ENCODE measurements around the gene MAST4. TPM values are rescaled to one million over a fixed set of nuclear protein-coding genes. Genes with fewer than 3 reads are reported as not detected.
"Not testable (repeated sequence)": the region's sequence is repeated elsewhere in the genome, so short reads cannot be mapped to it uniquely, and the experiment has no call there.

Gene MAST4
- total RNA-seq, 2 experiments from 2014 or later = 27.7 to 28.8 TPM

DNA sequence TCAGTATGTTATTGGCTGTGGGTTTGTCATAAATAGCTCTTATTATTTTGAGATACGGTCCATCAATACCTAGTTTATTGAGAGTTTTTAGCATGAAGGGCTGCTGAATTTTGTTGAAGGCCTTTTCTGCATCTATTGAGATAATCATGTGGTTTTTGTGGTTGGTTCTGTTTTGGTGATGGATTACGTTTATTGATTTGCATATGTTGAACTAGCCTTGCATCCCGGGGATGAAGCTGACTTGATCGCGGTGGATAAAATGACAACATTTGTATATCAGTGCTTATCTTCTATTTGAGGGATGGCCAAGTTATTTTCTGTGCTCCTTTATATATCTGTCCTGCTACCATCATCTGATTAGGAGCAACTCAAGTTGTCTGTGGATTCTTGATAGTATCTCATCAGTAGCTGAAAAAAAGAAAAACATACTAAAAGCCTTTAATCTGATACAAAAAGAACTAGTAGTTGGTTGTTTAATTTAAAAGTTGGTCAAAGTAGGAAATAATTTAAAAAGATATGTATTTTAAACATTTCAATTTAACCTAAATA lies 531.2 kb downstream of the MAST4 start:
- H3K27ac Mint-ChIP-seq; intact Hi-C loops (cut with micrococcal nuclease); H3K4me3 Mint-ChIP-seq; H3K9me3 Mint-ChIP-seq; DNase-seq; H3K4me1 Mint-ChIP-seq (ENCODE audit: low read depth); H3K27me3 Mint-ChIP-seq (ENCODE audit: low read depth): not testable (repeated sequence)
- peaks cover 32% of the 10 kb centered on the region for H3K36me3 Mint-ChIP-seq (ENCODE audit: low read depth)
- CTCF ChIA-PET = interaction anchor here (0.6 kb wide), 1 partner anchor 20 kb away, joined by 3 read pairs; no protein-coding TSS in a partner anchor

DNA sequence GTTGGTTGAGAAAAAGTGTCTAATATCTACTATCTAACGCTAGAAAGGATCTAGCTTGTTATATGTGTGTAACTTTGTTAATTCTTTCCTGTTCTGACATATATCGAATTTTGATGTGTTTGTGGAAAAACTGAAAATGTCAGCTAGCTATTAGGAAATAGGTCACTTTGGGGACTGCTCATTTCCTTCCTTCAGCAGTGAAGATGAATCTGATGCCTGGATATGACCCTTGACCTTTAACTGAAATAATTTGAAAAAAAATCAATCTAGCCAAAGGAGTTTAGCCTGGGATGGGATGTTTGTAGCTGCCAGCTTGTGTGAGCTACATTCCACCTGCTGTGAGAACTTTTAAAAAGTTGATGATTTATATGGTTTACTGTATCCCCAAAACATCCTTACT lies 533.6 kb downstream of the MAST4 start:
- Mint-ChIP-seq H3K4me3 (no peak overlapping the region), H3K36me3 (ENCODE audit: low read depth) (peaks cover 31% of the 10 kb centered on the region), H3K4me1 (ENCODE audit: low read depth) (no peaks in the 10 kb centered on the region), H3K27ac (no peak overlapping the region), H3K27me3 (ENCODE audit: low read depth) (no peaks in the 10 kb centered on the region), H3K9me3 (no peaks in the 10 kb centered on the region)
- CTCF ChIA-PET = interaction anchor here (0.7 kb wide), 1 partner anchor 67 kb away, joined by 5 read pairs; no protein-coding TSS in a partner anchor
- DNase-seq = no peak
- intact Hi-C loops (cut with micrococcal nuclease) = no loop called here

DNA sequence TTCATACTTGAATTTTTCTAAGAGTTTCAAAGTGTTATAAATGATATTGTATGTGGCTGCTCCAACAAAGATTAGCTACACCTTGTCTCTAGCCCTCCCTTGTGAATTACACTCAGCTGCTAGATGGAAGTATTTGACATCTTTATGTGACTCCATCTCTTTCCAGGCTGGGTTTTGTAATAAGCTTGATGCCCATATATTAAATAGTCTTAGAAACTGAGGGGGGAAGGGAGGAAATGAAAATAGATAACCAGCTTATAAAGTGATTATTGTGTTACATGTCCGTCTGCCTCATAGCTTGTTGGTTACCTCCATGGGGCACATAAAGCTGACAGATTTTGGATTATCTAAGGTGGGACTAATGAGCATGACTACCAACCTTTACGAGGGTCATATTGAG lies 537.0 kb downstream of the MAST4 start:
- Mint-ChIP-seq H3K36me3 (ENCODE audit: low read depth) (peaks cover 16% of the 10 kb centered on the region), H3K4me1 (ENCODE audit: low read depth) (no peaks in the 10 kb centered on the region), H3K27ac (no peak overlapping the region), H3K4me3 (no peak overlapping the region), H3K27me3 (ENCODE audit: low read depth) (no peaks in the 10 kb centered on the region), H3K9me3 (no peaks in the 10 kb centered on the region)
- CTCF ChIA-PET = interaction anchor here (1.0 kb wide), 1 partner anchor 13 kb away, joined by 3 read pairs; no protein-coding TSS in a partner anchor
- intact Hi-C loops (cut with micrococcal nuclease) = no loop called here
- no peak for DNase-seq

DNA sequence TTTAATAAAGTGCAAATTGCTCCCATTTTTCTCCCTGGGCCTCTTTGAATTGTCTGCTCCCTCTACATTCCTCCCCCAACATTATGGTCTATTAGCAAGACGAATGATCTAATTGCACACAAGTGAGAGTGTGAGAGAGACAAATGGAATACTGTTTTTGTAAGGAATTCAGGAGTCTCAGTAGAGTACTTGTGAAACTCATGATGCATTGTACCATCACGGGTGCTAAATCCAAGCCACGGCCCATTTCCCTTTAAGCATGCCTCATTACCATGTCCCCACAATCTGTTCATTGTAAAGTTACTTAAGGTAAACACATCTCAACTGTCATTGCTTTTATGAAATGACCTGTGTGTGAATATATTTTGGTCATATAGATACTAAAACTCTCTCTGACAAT lies 537.6 kb downstream of the MAST4 start:
- H3K27ac Mint-ChIP-seq = no peak overlapping the region
- no peak overlapping the region for H3K4me3 Mint-ChIP-seq
- CTCF ChIA-PET = no interaction called here
- H3K4me1 Mint-ChIP-seq (ENCODE audit: low read depth) = no peaks in the 10 kb centered on the region
- H3K9me3 Mint-ChIP-seq = no peaks in the 10 kb centered on the region
- intact Hi-C loops (cut with micrococcal nuclease) = no loop called here
- H3K36me3 Mint-ChIP-seq (ENCODE audit: low read depth) = peaks cover 16% of the 10 kb centered on the region
- no peak for DNase-seq
- no peaks in the 10 kb centered on the region for H3K27me3 Mint-ChIP-seq (ENCODE audit: low read depth)

DNA sequence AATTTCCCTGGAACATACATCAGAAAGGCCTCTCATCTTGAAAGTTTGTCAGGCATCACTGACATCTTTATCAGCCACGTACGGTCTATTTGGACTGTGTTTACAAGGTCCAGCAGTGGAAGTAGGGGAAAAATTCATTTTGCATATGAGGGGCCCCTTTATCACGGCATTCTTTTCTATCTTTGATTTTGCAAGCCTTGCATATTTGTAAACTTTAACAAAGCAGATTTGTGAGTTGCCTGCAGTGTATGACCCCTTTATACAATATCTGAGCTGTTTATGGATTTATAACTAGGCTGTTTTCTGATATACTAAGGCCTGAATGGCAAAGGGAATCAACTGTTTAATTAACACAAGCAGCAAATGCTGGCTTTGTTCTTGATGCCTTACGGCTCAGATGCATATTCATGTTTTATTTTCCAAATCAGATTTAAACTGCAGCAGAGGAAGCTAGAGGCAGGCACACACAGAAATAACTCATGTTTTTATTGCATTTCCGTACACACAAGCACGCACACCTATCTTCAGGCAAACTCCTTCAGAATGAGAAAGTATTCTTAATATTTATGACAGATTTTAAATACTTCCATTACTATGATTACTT lies 539.3 kb downstream of the MAST4 start:
- Mint-ChIP-seq H3K9me3 (no peaks in the 10 kb centered on the region), H3K4me1 (ENCODE audit: low read depth) (no peaks in the 10 kb centered on the region), H3K27ac (no peak overlapping the region), H3K27me3 (ENCODE audit: low read depth) (no peaks in the 10 kb centered on the region), H3K36me3 (ENCODE audit: low read depth) (peaks cover 11% of the 10 kb centered on the region), H3K4me3 (no peak overlapping the region)
- intact Hi-C loops (cut with micrococcal nuclease) = no loop called here
- CTCF ChIA-PET = no interaction called here
- no peak for DNase-seq

DNA sequence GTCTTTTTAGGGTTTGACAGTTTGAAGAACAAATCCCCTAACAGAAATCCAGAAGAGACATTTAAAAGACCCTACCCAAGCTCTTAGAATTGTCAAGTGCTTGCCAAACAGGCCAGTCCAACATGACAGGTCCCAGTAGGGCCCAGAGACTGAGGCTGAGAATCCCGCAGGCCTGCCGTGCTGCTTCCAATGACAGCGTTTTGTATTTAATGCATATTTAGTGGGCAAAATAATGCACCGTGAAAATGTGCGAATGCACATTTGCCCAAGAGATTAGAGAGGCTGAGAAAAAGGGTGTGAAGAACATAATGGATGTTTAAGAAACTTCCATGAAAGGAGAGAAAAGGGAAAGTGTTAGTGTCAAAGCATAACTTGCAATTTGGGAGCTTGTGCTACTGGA lies 542.8 kb downstream of the MAST4 start:
- CTCF ChIA-PET = interaction anchor here (0.6 to 1.3 kb wide), 2 partner anchors 18 to 68 kb away, joined by 4 read pairs; no protein-coding TSS in a partner anchor
- DNase-seq = no peak
- H3K27me3 Mint-ChIP-seq (ENCODE audit: low read depth) = no peaks in the 10 kb centered on the region
- intact Hi-C loops (cut with micrococcal nuclease) = no loop called here
- no peaks in the 10 kb centered on the region for H3K9me3 Mint-ChIP-seq
- H3K36me3 Mint-ChIP-seq (ENCODE audit: low read depth) = peaks cover 25% of the 10 kb centered on the region
- H3K4me1 Mint-ChIP-seq (ENCODE audit: low read depth) = no peaks in the 10 kb centered on the region
- H3K4me3 Mint-ChIP-seq = no peak overlapping the region
- H3K27ac Mint-ChIP-seq = no peak overlapping the region

DNA sequence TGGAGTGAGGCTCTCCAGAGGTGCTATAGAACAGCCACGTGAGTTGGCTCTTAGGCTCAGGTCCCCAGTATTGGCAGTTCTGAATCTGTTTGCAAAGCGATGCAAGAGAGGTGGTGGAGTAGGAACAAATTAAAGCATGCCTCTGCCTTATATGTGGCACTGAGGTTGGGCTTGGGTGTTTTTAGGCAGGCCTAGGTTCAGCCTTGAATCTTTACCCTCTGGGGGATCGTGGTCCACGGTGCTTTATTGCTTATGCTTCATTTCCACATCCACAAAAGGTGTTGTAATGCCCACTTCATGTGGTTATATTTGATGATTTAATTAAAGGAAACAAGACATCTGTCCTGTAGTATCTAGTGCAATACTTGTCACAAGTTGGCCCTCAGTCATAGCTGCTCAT lies 544.2 kb downstream of the MAST4 start:
- Mint-ChIP-seq H3K36me3 (ENCODE audit: low read depth) (peaks cover 26% of the 10 kb centered on the region), H3K9me3 (no peaks in the 10 kb centered on the region), H3K4me3 (no peak overlapping the region), H3K4me1 (ENCODE audit: low read depth) (no peaks in the 10 kb centered on the region), H3K27ac (no peak overlapping the region), H3K27me3 (ENCODE audit: low read depth) (no peaks in the 10 kb centered on the region)
- CTCF ChIA-PET = no interaction called here
- intact Hi-C loops (cut with micrococcal nuclease) = no loop called here
- no peak for DNase-seq

- Mint-ChIP-seq H3K4me3 (no peak overlapping the region), H3K9me3 (no peaks in the 10 kb centered on the region), H3K4me1 (ENCODE audit: low read depth) (no peaks in the 10 kb centered on the region), H3K27me3 (ENCODE audit: low read depth) (no peaks in the 10 kb centered on the region), H3K27ac (no peak overlapping the region), H3K36me3 (ENCODE audit: low read depth) (peaks cover 25% of the 10 kb centered on the region)
- intact Hi-C loops (cut with micrococcal nuclease) = no loop called here
- CTCF ChIA-PET = no interaction called here
- DNase-seq = no peak
Measured at GRCh38 chr5:67141644-67142043, 545.5 kb downstream of the MAST4 start.

GRCh38 chr5:67142816-67143215 lies 546.6 kb downstream of the MAST4 start:
- intact Hi-C loops (cut with micrococcal nuclease) = no loop called here
- CTCF ChIA-PET = no interaction called here

GRCh38 chr5:67143549-67143948 lies 547.4 kb downstream of the MAST4 start:
- H3K27me3 Mint-ChIP-seq (ENCODE audit: low read depth) = no peaks in the 10 kb centered on the region
- CTCF ChIA-PET = interaction anchor here (0.6 kb wide), 1 partner anchor 225 kb away, joined by 3 read pairs; no protein-coding TSS in a partner anchor
- no peaks in the 10 kb centered on the region for H3K4me1 Mint-ChIP-seq (ENCODE audit: low read depth)
- no peak for DNase-seq
- peaks cover 26% of the 10 kb centered on the region for H3K36me3 Mint-ChIP-seq (ENCODE audit: low read depth)
- H3K9me3 Mint-ChIP-seq = no peaks in the 10 kb centered on the region
- H3K4me3 Mint-ChIP-seq = no peak overlapping the region
- intact Hi-C loops (cut with micrococcal nuclease) = no loop called here
- no peak overlapping the region for H3K27ac Mint-ChIP-seq

More at GRCh38 chr5:67142816-67143215, 546.6 kb downstream of the MAST4 start:
- no peaks in the 10 kb centered on the region for H3K9me3 Mint-ChIP-seq
- peaks cover 26% of the 10 kb centered on the region for H3K36me3 Mint-ChIP-seq (ENCODE audit: low read depth)
- H3K27me3 Mint-ChIP-seq (ENCODE audit: low read depth) = no peaks in the 10 kb centered on the region
- H3K4me3 Mint-ChIP-seq = no peak overlapping the region
- DNase-seq = no peak
- no peak overlapping the region for H3K27ac Mint-ChIP-seq
- H3K4me1 Mint-ChIP-seq (ENCODE audit: low read depth) = no peaks in the 10 kb centered on the region

GRCh38 chr5:67144183-67144639 lies 548.0 kb downstream of the MAST4 start:
- Mint-ChIP-seq H3K4me3 (no peak overlapping the region), H3K27ac (no peak overlapping the region), H3K4me1 (ENCODE audit: low read depth) (no peaks in the 10 kb centered on the region), H3K9me3 (no peaks in the 10 kb centered on the region), H3K36me3 (ENCODE audit: low read depth) (peaks cover 27% of the 10 kb centered on the region), H3K27me3 (ENCODE audit: low read depth) (no peaks in the 10 kb centered on the region)
- CTCF ChIA-PET = no interaction called here
- intact Hi-C loops (cut with micrococcal nuclease) = no loop called here
- DNase-seq = no peak

GRCh38 chr5:67146574-67146973 lies 550.4 kb downstream of the MAST4 start:
- intact Hi-C loops (cut with micrococcal nuclease) = no loop called here

GRCh38 chr5:67146981-67147380 lies 550.8 kb downstream of the MAST4 start:
- intact Hi-C loops (cut with micrococcal nuclease) = no loop called here

More at GRCh38 chr5:67146574-67146973, 550.4 kb downstream of the MAST4 start:
- peaks cover 40% of the 10 kb centered on the region for H3K36me3 Mint-ChIP-seq (ENCODE audit: low read depth)
- no peaks in the 10 kb centered on the region for H3K9me3 Mint-ChIP-seq
- no peak overlapping the region for H3K4me3 Mint-ChIP-seq
- DNase-seq = no peak
- H3K27me3 Mint-ChIP-seq (ENCODE audit: low read depth) = no peaks in the 10 kb centered on the region
- H3K27ac Mint-ChIP-seq = no peak overlapping the region
- H3K4me1 Mint-ChIP-seq (ENCODE audit: low read depth) = no peaks in the 10 kb centered on the region
- CTCF ChIA-PET = interaction anchor here (0.5 to 2.2 kb wide), 3 partner anchors 19 to 159 kb away, joined by 3 to 7 read pairs (median 5); no protein-coding TSS in a partner anchor

More at GRCh38 chr5:67146981-67147380, 550.8 kb downstream of the MAST4 start:
- CTCF ChIA-PET = interaction anchor here (0.5 to 2.4 kb wide), 5 partner anchors 10 to 1342 kb away, joined by 3 to 14 read pairs (median 5); no protein-coding TSS in a partner anchor
- no peaks in the 10 kb centered on the region for H3K27me3 Mint-ChIP-seq (ENCODE audit: low read depth)
- DNase-seq = no peak
- peaks cover 38% of the 10 kb centered on the region for H3K36me3 Mint-ChIP-seq (ENCODE audit: low read depth)
- H3K4me1 Mint-ChIP-seq (ENCODE audit: low read depth) = no peaks in the 10 kb centered on the region
- no peak overlapping the region for H3K27ac Mint-ChIP-seq
- H3K4me3 Mint-ChIP-seq = no peak overlapping the region
- H3K9me3 Mint-ChIP-seq = no peaks in the 10 kb centered on the region

Measured in activated naive CD4-positive, alpha-beta T cell treated with anti-CD3 and anti-CD28 coated beads for 36 hours (primary cell).